Neural progenitor cell (in vitro differentiated cells): ENCODE results near the gene RREB1. TPM values are rescaled to one million over a fixed set of nuclear protein-coding genes. Genes with fewer than 3 reads are reported as not detected.
A peak's percentile ranks its signal among the peaks of the same experiment; 100 is the strongest.

ENCODE experiments used
- DNase-seq: peaks from one replicate; pipeline ENCODE4 v3.0.0-alpha.2; 2016; ENCODE audit warnings: low spot score
- H2AFZ ChIP-seq: fragments of 200-600 bp; sonication (generic); replicated peaks from 2 replicates; pipeline ENCODE4 v1.6.1; 2016; ENCODE audit warnings: antibody characterized with exemption
- H3F3A ChIP-seq: fragments of 200-600 bp; sonication (generic); 2 replicates; pipeline ENCODE4 v1.6.1; 2016; ENCODE audit warnings: antibody characterized with exemption, low read depth
- H3K27ac ChIP-seq: fragments of 200-600 bp; sonication (generic); 2 replicates; pipeline ENCODE4 v1.5.1; 2016; ENCODE audit warnings: mild to moderate bottlenecking
- H3K27me3 ChIP-seq: fragments of 200-600 bp; sonication (generic); 2 replicates; pipeline ENCODE4 v1.6.1; 2016; ENCODE audit warnings: mild to moderate bottlenecking, moderate library complexity
- H3K36me3 ChIP-seq: fragments of 200-600 bp; sonication (generic); 2 replicates; pipeline ENCODE4 v1.5.1; 2016
- H3K4me1 ChIP-seq: fragments of 200-600 bp; sonication (generic); 2 replicates; pipeline ENCODE4 v1.6.1; 2016; ENCODE audit warnings: mixed run types
- H3K4me2 ChIP-seq: fragments of 200-600 bp; sonication (generic); 2 replicates; pipeline ENCODE4 v1.6.1; 2016
- H3K4me3 ChIP-seq: fragments of 200-600 bp; sonication (generic); 2 replicates; pipeline ENCODE4 v1.5.1; 2016
- H3K79me2 ChIP-seq: fragments of 200-600 bp; sonication (generic); 2 replicates; pipeline ENCODE4 v1.6.1; 2016; ENCODE audit warnings: low read depth
- H3K9ac ChIP-seq: fragments of 200-600 bp; sonication (generic); 2 replicates; pipeline ENCODE4 v1.6.1; 2016
- H3K9me3 ChIP-seq: fragments of 200-600 bp; sonication (generic); 2 replicates; pipeline ENCODE4 v1.5.1; 2016; ENCODE audit warnings: low read depth
- H4K20me1 ChIP-seq: fragments of 200-600 bp; sonication (generic); 2 replicates; pipeline ENCODE4 v1.6.1; 2016; ENCODE audit warnings: low read depth
- H3K27ac Mint-ChIP-seq: 3 replicates; pipeline ENCODE4 v1.8.0; 2021; ENCODE audit warnings: mixed read lengths
- H3K27me3 Mint-ChIP-seq: 2 replicates; pipeline ENCODE4 v1.8.0; 2022; ENCODE audit warnings: low read depth, mild to moderate bottlenecking, inconsistent platforms, moderate library complexity, mixed read lengths; ENCODE audit not compliant: insufficient read depth
- H3K36me3 Mint-ChIP-seq: 3 replicates; pipeline ENCODE4 v1.8.0; 2021; ENCODE audit warnings: mixed read lengths
- H3K4me1 Mint-ChIP-seq: 3 replicates; pipeline ENCODE4 v1.8.0; 2021; ENCODE audit warnings: mixed read lengths
- H3K4me3 Mint-ChIP-seq: 3 replicates; pipeline ENCODE4 v1.8.0; 2021; ENCODE audit warnings: mild to moderate bottlenecking, moderate library complexity, mixed read lengths
- H3K9me3 Mint-ChIP-seq: 3 replicates; pipeline ENCODE4 v1.8.0; 2020; ENCODE audit warnings: mixed read lengths
- CTCF ChIP-seq: fragments of 200-600 bp; sonication (generic); IDR thresholded peaks from 2 replicates; pipeline ENCODE4 v1.5.1; 2017; ENCODE audit warnings: antibody characterized with exemption, mild to moderate bottlenecking
- EZH2 ChIP-seq: fragments of 200-600 bp; sonication (generic); IDR thresholded peaks from 2 replicates; pipeline ENCODE4 v1.6.1; 2017; ENCODE audit warnings: antibody characterized with exemption, mild to moderate bottlenecking, moderate library complexity
- EZH2phosphoT487 ChIP-seq: fragments of 200-600 bp; sonication (generic); IDR thresholded peaks from 2 replicates; pipeline ENCODE4 v1.6.1; 2017; ENCODE audit warnings: antibody characterized with exemption
- total RNA-seq: library from RNA; depleted of rRNA; stranded (reverse); fragments of >200 nt; gene quantifications from 2 replicates; pipeline ENCODE4 v1.2.3, GENCODE V29; 2015; ENCODE audit warnings: low replicate concordance

Gene RREB1
- total RNA-seq, 1 donor from 2014 or later: 12.1 TPM

- Mint-ChIP-seq H3K27me3 (peaks cover 3% of the 10 kb centered on the region), H3K4me3 (peak overlapping the region; percentile 64), H3K36me3 (no peaks in the 10 kb centered on the region), H3K9me3 (no peaks in the 10 kb centered on the region), H3K4me1 (peaks cover 40% of the 10 kb centered on the region), H3K27ac (peak overlapping the region; percentile 81)
- no peak overlapping the region for H2AFZ ChIP-seq
- H3K9ac ChIP-seq: no peak overlapping the region
- H3K9me3 ChIP-seq: no peaks in the 10 kb centered on the region
- H3K27me3 ChIP-seq: no peaks in the 10 kb centered on the region
- H3F3A ChIP-seq: no peaks in the 10 kb centered on the region
- peaks cover 4% of the 10 kb centered on the region for H3K79me2 ChIP-seq
- no peaks in the 10 kb centered on the region for H3K36me3 ChIP-seq
- H3K4me3 ChIP-seq: no peak overlapping the region
- peaks cover 17% of the 10 kb centered on the region for H3K4me1 ChIP-seq
- peaks cover 78% of the 10 kb centered on the region for H4K20me1 ChIP-seq
- H3K27ac ChIP-seq: no peak overlapping the region
- TF ChIP-seq EZH2phosphoT487 (no peak), EZH2 (no peak), CTCF (no peak)
- no peak for DNase-seq
- peak overlapping the region; percentile 42 for H3K4me2 ChIP-seq
Measured at GRCh38 chr6:7165002-7165889, 57.5 kb downstream of the RREB1 start.

- no peaks in the 10 kb centered on the region for H3K36me3 Mint-ChIP-seq
- H2AFZ ChIP-seq: no peak overlapping the region
- H4K20me1 ChIP-seq: peaks cover 80% of the 10 kb centered on the region
- H3K4me3 Mint-ChIP-seq: no peak overlapping the region
- DNase-seq: peak; percentile 50
- H3K27me3 Mint-ChIP-seq: peaks cover 3% of the 10 kb centered on the region
- H3K27ac Mint-ChIP-seq: peak overlapping the region; percentile 44
- no peaks in the 10 kb centered on the region for H3K9me3 Mint-ChIP-seq
- H3K4me1 ChIP-seq: peaks cover 17% of the 10 kb centered on the region
- no peaks in the 10 kb centered on the region for H3F3A ChIP-seq
- H3K36me3 ChIP-seq: no peaks in the 10 kb centered on the region
- TF ChIP-seq EZH2phosphoT487 (no peak), EZH2 (no peak), CTCF (no peak)
- peak overlapping the region; percentile 42 for H3K4me2 ChIP-seq
- H3K27me3 ChIP-seq: no peaks in the 10 kb centered on the region
- H3K4me1 Mint-ChIP-seq: peaks cover 40% of the 10 kb centered on the region
- H3K79me2 ChIP-seq: peaks cover 4% of the 10 kb centered on the region
- H3K9me3 ChIP-seq: no peaks in the 10 kb centered on the region
- no peak overlapping the region for H3K27ac ChIP-seq
- H3K9ac ChIP-seq: no peak overlapping the region
- no peak overlapping the region for H3K4me3 ChIP-seq
Measured at GRCh38 chr6:7165890-7166267, 58.1 kb downstream of the RREB1 start.

- Histone ChIP-seq H3K4me1 (peaks cover 17% of the 10 kb centered on the region), H3K9ac (no peak overlapping the region), H3K4me2 (no peak overlapping the region), H3K79me2 (peaks cover 4% of the 10 kb centered on the region), H3K4me3 (no peak overlapping the region), H3K27ac (no peak overlapping the region), H3K27me3 (no peaks in the 10 kb centered on the region), H3K36me3 (no peaks in the 10 kb centered on the region), H3F3A (no peaks in the 10 kb centered on the region), H3K9me3 (no peaks in the 10 kb centered on the region), H4K20me1 (peaks cover 72% of the 10 kb centered on the region), H2AFZ (no peak overlapping the region)
- no peaks in the 10 kb centered on the region for H3K36me3 Mint-ChIP-seq
- no peak for DNase-seq
- TF ChIP-seq CTCF (no peak), EZH2 (no peak), EZH2phosphoT487 (no peak)
- H3K4me1 Mint-ChIP-seq: peaks cover 40% of the 10 kb centered on the region
- no peak overlapping the region for H3K27ac Mint-ChIP-seq
- H3K9me3 Mint-ChIP-seq: no peaks in the 10 kb centered on the region
- peaks cover 3% of the 10 kb centered on the region for H3K27me3 Mint-ChIP-seq
- no peak overlapping the region for H3K4me3 Mint-ChIP-seq
Measured at GRCh38 chr6:7166410-7167293, 58.9 kb downstream of the RREB1 start.
